Heart right ventricle (tissue), 16 donors: ENCODE measurements around the gene EIF3A. TPM values are rescaled to one million over a fixed set of nuclear protein-coding genes. Genes with fewer than 3 reads are reported as not detected.

Experiments used
- ATAC-seq, 8 donors: fragments of 200-7000 bp; cut with Tn5 transposase; one replicate each; pipeline ENCODE4 v1.9.1; 2020; ENCODE audit warnings: mild to moderate bottlenecking in 8 of 8, moderate library complexity in 8 of 8, moderate number of reproducible peaks in 1 of 8
- DNase-seq, 2 donors: peaks; one replicate each; pipeline ENCODE4 v3.0.0-alpha.2; 2020
- H3K27ac ChIP-seq, 10 donors: fragments of 200-600 bp; sonication (generic) in 2 of 10; one replicate each; pipeline versions ENCODE4 v1.5.0 to v1.8.0; 2020 to 2022; ENCODE audit warnings: mild to moderate bottlenecking in 3 of 10
- H3K27me3 ChIP-seq, 7 donors: fragments of 200-600 bp; one replicate each; pipeline ENCODE4 v1.8.0; 2021 to 2022; ENCODE audit warnings: mild to moderate bottlenecking in 2 of 7
- H3K36me3 ChIP-seq, 9 donors: fragments of 200-600 bp; sonication (generic) in 1 of 9; one replicate each; pipeline versions ENCODE4 v1.5.0 to v1.8.0; 2020 to 2022; ENCODE audit warnings: mild to moderate bottlenecking in 2 of 9
- H3K4me1 ChIP-seq, 9 donors: fragments of 200-600 bp; sonication (generic) in 1 of 9; one replicate each; pipeline versions ENCODE4 v1.5.0 to v1.8.0; 2020 to 2022; ENCODE audit warnings: mild to moderate bottlenecking in 4 of 9
- H3K4me3 ChIP-seq, 10 donors: fragments of 200-600 bp; sonication (generic) in 2 of 10; one replicate each; pipeline versions ENCODE4 v1.5.0 to v1.8.0; 2020 to 2022; ENCODE audit warnings: mild to moderate bottlenecking in 7 of 10, moderate library complexity in 2 of 10
- H3K9me3 ChIP-seq, 11 donors: fragments of 200-600 bp in 10 of 11; sonication (generic) in 2 of 11; one replicate each; pipeline versions ENCODE4 v1.5.0 to v1.8.0; 2013 to 2022; ENCODE audit warnings: mild to moderate bottlenecking in 2 of 11, control low read depth in 1 of 11, moderate library complexity in 1 of 11
- WGBS, 2 donors: extraction: QIAGEN DNeasy Blood & Tissue Kit; methylation state at CpG; one replicate each; pipeline ENCODE4 v1.1.7; 2013; ENCODE audit warnings: inconsistent platforms in 1 of 2; 5-methylcytosine and 5-hydroxymethylcytosine counted together
- intact Hi-C, 10 donors: fragments of 100-400 bp; cut with DNase I; formaldehyde crosslinking; loops; one replicate each; pipeline versions ENCODE4 v1.11.1 to v1.14.2; 2022
- polyA plus RNA-seq, 2 donors: library from polyadenylated mRNA; stranded (reverse); fragments of 200-250 nt; gene quantifications; one replicate each; pipeline ENCODE4 v1.2.3, GENCODE V29; 2013
- total RNA-seq, 10 donors: library from RNA; stranded (reverse); fragmentation: NEBNext Ultra II Directional in 3 of 10; extraction: Animal tissue kit (Norgen Biotek cat#: 25700) in 3 of 10; gene quantifications; one replicate each; pipeline versions ENCODE4 v1.2.1 to v1.2.4, GENCODE V29; 2021 to 2023
- TF ChIP-seq, protein P1 (sequence below), 9 donors: fragments of 200-600 bp; sonication (generic) in 2 of 9; IDR thresholded peaks; one replicate each; pipeline versions ENCODE4 v1.5.0 to v1.8.0; 2021 to 2022; ENCODE audit warnings: antibody characterized with exemption in 9 of 9, mild to moderate bottlenecking in 5 of 9, moderate library complexity in 1 of 9
- donor health status: Arrhythmogenic right ventricular cardiomyopathy.
- donor health status: ischemic (EF 13 %, LVEDD 7.1; RV severe dilation, severe dysfunction).
- donor health status: healthy with polysubstance abuse.
- donor health status: DM: no; HTN: yes; CAD: no.
- donor health status: DM: no; HTN: no; CAD: no.
- donor health status: ischemic (EF 25% LVEDD 6.9; RV normal size, moderate dysfunction).
- donor health status: ischemic (EF 25% LVEDD 5.7; RV mildly dilated, moderate dysfunction).
- donor health status: healthy.
- donor health status: DM: yes; HTN: yes; CAD: no.
- donor health status: Ischemic cardiomyopathy.
- donor health status: ischemic (EF 35%, LVEDD 5.7; RV mildly dilated, moderate dysfunction).
- donor health status: nonischemic (EF 11% LVEDD 7.7; RV severe dilation, severe dysfunction).
- donor health status: DM: yes; HTN: yes; CAD: no.
- donor health status: PGD.
- donor health status: ischemic (EF 29% LVEDD 5.4; RV normal size, mild dysfunction).
- donor health status: nonischemic (EF 23%, LVEDD 6.1; RV moderate dilation, normal function).

Gene EIF3A
- total and polyA plus RNA-seq, 12 donors, result 46.9 to 139 (median 124) TPM

DNA sequence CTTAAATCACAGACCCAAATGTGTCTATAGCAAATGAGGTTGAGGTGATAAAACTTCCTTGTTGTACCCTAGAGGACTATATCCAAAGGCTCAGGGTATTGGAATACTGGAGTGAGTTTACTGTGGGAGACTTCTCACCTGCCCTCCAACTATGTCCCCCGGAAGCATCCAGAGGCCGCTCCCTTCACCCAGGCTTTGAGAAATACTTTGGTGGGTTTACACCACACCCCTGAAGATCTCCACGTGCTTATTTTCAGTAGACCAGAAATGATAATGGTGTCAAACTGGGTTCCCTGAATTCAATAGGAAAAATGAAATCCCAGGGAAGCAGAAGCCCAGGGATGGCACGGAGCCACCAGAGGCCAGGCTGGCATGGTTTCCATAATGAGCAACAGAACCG is 82.4 kb downstream of the EIF3A start:
- H3K4me1 ChIP-seq, result no peaks in the 10 kb centered on the region
- TF ChIP-seq, protein P1, sequence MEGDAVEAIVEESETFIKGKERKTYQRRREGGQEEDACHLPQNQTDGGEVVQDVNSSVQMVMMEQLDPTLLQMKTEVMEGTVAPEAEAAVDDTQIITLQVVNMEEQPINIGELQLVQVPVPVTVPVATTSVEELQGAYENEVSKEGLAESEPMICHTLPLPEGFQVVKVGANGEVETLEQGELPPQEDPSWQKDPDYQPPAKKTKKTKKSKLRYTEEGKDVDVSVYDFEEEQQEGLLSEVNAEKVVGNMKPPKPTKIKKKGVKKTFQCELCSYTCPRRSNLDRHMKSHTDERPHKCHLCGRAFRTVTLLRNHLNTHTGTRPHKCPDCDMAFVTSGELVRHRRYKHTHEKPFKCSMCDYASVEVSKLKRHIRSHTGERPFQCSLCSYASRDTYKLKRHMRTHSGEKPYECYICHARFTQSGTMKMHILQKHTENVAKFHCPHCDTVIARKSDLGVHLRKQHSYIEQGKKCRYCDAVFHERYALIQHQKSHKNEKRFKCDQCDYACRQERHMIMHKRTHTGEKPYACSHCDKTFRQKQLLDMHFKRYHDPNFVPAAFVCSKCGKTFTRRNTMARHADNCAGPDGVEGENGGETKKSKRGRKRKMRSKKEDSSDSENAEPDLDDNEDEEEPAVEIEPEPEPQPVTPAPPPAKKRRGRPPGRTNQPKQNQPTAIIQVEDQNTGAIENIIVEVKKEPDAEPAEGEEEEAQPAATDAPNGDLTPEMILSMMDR (IDR thresholded peaks at IDR 0.05), result no peak
- H3K4me3 ChIP-seq, result no peak overlapping the region
- no peak for DNase-seq
- no peaks in the 10 kb centered on the region for H3K36me3 ChIP-seq
- H3K9me3 ChIP-seq, result no peaks in the 10 kb centered on the region
- no peaks in the 10 kb centered on the region for H3K27me3 ChIP-seq
- 90 to 94% methylated on average over 5 of the region's 5 CpGs for WGBS, 2 donors
- no peak for ATAC-seq
- no peak overlapping the region for H3K27ac ChIP-seq
- intact Hi-C loops, result no loop called here

GRCh38 chr10:118997379-118997778 is 83.2 kb downstream of the EIF3A start:
- 89 to 97% methylated on average over 2 of the region's 2 CpGs for WGBS, 2 donors
- no peak overlapping the region for H3K4me3 ChIP-seq
- ATAC-seq, result no peak
- no peaks in the 10 kb centered on the region for H3K27me3 ChIP-seq
- intact Hi-C loops, result no loop called here
- DNase-seq, result no peak
- no peaks in the 10 kb centered on the region for H3K4me1 ChIP-seq
- no peak overlapping the region for H3K27ac ChIP-seq
- H3K36me3 ChIP-seq, result no peaks in the 10 kb centered on the region
- H3K9me3 ChIP-seq, result no peaks in the 10 kb centered on the region
- TF ChIP-seq, protein P1 (IDR thresholded peaks at IDR 0.05), result no peak

DNA sequence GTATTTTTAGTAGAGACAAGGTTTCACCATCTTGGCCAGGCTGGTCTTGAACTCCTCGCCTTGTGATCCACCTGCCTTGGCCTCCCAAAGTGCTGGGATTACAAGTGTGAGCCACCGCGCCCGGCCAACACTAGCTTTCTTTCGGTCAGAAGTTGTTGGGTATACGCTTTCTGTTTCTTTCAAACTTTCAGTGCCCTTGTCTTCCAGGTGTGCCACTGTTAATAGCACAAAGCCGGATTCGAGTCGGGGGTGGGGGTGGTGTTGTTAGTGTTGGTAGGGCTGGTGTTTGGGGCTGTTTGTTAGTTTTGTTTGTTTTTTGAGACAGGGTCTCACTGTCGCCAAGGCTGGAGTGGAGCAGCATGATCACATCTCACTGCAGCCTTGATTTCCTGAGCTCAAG is 84.9 kb downstream of the EIF3A start:
- no peak for ATAC-seq
- no peak for DNase-seq
- TF ChIP-seq, protein P1 (IDR thresholded peaks at IDR 0.05), result no peak
- Histone ChIP-seq H3K4me3 (no peak overlapping the region), H3K27me3 (no peaks in the 10 kb centered on the region), H3K4me1 (no peaks in the 10 kb centered on the region), H3K27ac (no peak overlapping the region), H3K9me3 (no peaks in the 10 kb centered on the region), H3K36me3 (no peaks in the 10 kb centered on the region)
- WGBS, 2 donors, result 90 to 93% methylated on average over 10 of the region's 10 CpGs
- intact Hi-C loops, result no loop called here

- no peak for DNase-seq
- no peaks in the 10 kb centered on the region for H3K4me1 ChIP-seq
- no peak overlapping the region for H3K4me3 ChIP-seq
- ATAC-seq, result no peak
- H3K27ac ChIP-seq, result no peak overlapping the region
- H3K9me3 ChIP-seq, result peaks cover 0 to 6% (median 0%) of the 10 kb centered on the region in 11 donors
- 74 to 83% methylated on average over 2 of the region's 2 CpGs for WGBS, 2 donors
- TF ChIP-seq, protein P1 (IDR thresholded peaks at IDR 0.05), result no peak
- intact Hi-C loops, result no loop called here
- no peaks in the 10 kb centered on the region for H3K36me3 ChIP-seq
- no peaks in the 10 kb centered on the region for H3K27me3 ChIP-seq
Observed at GRCh38 chr10:118994321-118994720, 86.3 kb downstream of the EIF3A start.
